GM23338 (cell line): ENCODE measurements around the gene PGAP6. TPM values are rescaled to one million over a fixed set of nuclear protein-coding genes. Genes with fewer than 3 reads are reported as not detected.

Experiments used
- ATAC-seq: fragments of 200-7000 bp; cut with Tn5 transposase; 3 replicates; pipeline ENCODE4 v1.9.1; 2020
- DNase-seq: peaks from one replicate; pipeline ENCODE4 v3.0.0-alpha.2; 2015; ENCODE audit warnings: low spot score
- H2AFZ ChIP-seq: fragments of 200-600 bp; sonication (generic); 2 replicates; pipeline ENCODE4 v1.8.0; 2016; ENCODE audit warnings: antibody characterized with exemption, mild to moderate bottlenecking, moderate library complexity
- H3F3A ChIP-seq: fragments of 200-600 bp; sonication (generic); replicated peaks from 2 replicates; pipeline ENCODE4 v1.8.0; 2017; ENCODE audit warnings: antibody characterized with exemption, mixed run types, low read depth
- H3K27ac ChIP-seq: fragments of 200-600 bp; sonication (generic); 2 replicates; pipeline ENCODE4 v1.6.1; 2016; ENCODE audit warnings: low read depth
- H3K27me3 ChIP-seq: fragments of 200-600 bp; sonication (generic); 2 replicates; pipeline ENCODE4 v1.8.0; 2016; ENCODE audit warnings: mild to moderate bottlenecking, mixed run types, moderate library complexity; ENCODE audit not compliant: insufficient read depth
- H3K36me3 ChIP-seq: fragments of 200-600 bp; sonication (generic); 2 replicates; pipeline ENCODE4 v1.8.0; 2016; ENCODE audit warnings: mild to moderate bottlenecking; ENCODE audit not compliant: insufficient read depth
- H3K4me1 ChIP-seq: fragments of 200-600 bp; sonication (generic); 2 replicates; pipeline ENCODE4 v1.8.0; 2016; ENCODE audit warnings: mild to moderate bottlenecking, moderate library complexity; ENCODE audit not compliant: insufficient read depth
- H3K4me2 ChIP-seq: fragments of 200-600 bp; sonication (generic); 2 replicates; pipeline ENCODE4 v1.7.1; 2017; ENCODE audit warnings: mixed run types
- H3K4me3 ChIP-seq: fragments of 200-600 bp; sonication (generic); 2 replicates; pipeline ENCODE4 v1.6.1; 2016; ENCODE audit warnings: mixed run types
- H3K79me2 ChIP-seq: fragments of 200-600 bp; sonication (generic); replicated peaks from 2 replicates; pipeline ENCODE4 v1.8.0; 2017; ENCODE audit warnings: mild to moderate bottlenecking; ENCODE audit not compliant: insufficient read depth
- H3K9me2 ChIP-seq: fragments of 200-600 bp; sonication (generic); 2 replicates; pipeline ENCODE4 v1.8.0; 2017; ENCODE audit not compliant: insufficient read depth
- H4K20me1 ChIP-seq: fragments of 200-600 bp; sonication (generic); replicated peaks from 2 replicates; pipeline ENCODE4 v1.8.0; 2017; ENCODE audit warnings: mild to moderate bottlenecking; ENCODE audit not compliant: insufficient read depth
- H3K27ac Mint-ChIP-seq: 2 replicates; pipeline ENCODE4 v1.8.0; 2020; ENCODE audit warnings: inconsistent platforms, mild to moderate bottlenecking, moderate library complexity, mixed read lengths
- H3K27me3 Mint-ChIP-seq: 3 replicates; pipeline ENCODE4 v1.8.0; 2022; ENCODE audit warnings: low read depth, mild to moderate bottlenecking, moderate library complexity, mixed read lengths, inconsistent platforms; ENCODE audit not compliant: insufficient read depth, poor library complexity
- H3K36me3 Mint-ChIP-seq: 3 replicates; pipeline ENCODE4 v1.8.0; 2021; ENCODE audit warnings: low read depth, mild to moderate bottlenecking, inconsistent platforms, moderate library complexity, mixed read lengths
- H3K4me1 Mint-ChIP-seq: 3 replicates; pipeline ENCODE4 v1.8.0; 2020; ENCODE audit warnings: mild to moderate bottlenecking, inconsistent platforms, mixed read lengths
- H3K4me3 Mint-ChIP-seq: 3 replicates; pipeline ENCODE4 v1.8.0; 2021; ENCODE audit warnings: moderate library complexity, mild to moderate bottlenecking, inconsistent platforms, mixed read lengths
- H3K9me3 Mint-ChIP-seq: 3 replicates; pipeline ENCODE4 v1.8.0; 2020; ENCODE audit warnings: moderate library complexity, mild to moderate bottlenecking, inconsistent platforms, mixed read lengths
- CREB1 ChIP-seq: fragments of 250-450 bp; sonication (Bioruptor Pico); IDR thresholded peaks from 2 replicates; pipeline ENCODE4 v1.5.0; 2020; ENCODE audit warnings: low read depth, mild to moderate bottlenecking, moderate library complexity
- CTCF ChIP-seq, 2 experiments: fragments of 200-600 bp in 1 of 2; sonication (generic) in 1 of 2; conservative IDR thresholded peaks; 2 replicates each; pipeline versions ENCODE4 v1.5.1 to v1.6.1; 2016 to 2017; ENCODE audit warnings: antibody characterized with exemption in 2 of 2, low read depth in 2 of 2, mild to moderate bottlenecking in 2 of 2, moderate library complexity in 1 of 2
- ETS1 ChIP-seq: IDR thresholded peaks from 2 replicates; pipeline ENCODE4 v1.6.1; 2016; ENCODE audit warnings: antibody characterized with exemption
- EZH2 ChIP-seq: fragments of 200-600 bp; sonication (generic); IDR thresholded peaks from one replicate; pipeline ENCODE4 v1.8.0; 2017; ENCODE audit warnings: antibody characterized with exemption, mild to moderate bottlenecking, low read depth; ENCODE audit not compliant: unreplicated experiment
- EZH2phosphoT487 ChIP-seq: fragments of 200-600 bp; sonication (generic); IDR thresholded peaks from one replicate; pipeline ENCODE4 v1.8.1; 2018; ENCODE audit warnings: antibody characterized with exemption; ENCODE audit not compliant: unreplicated experiment
- JUNB ChIP-seq: IDR thresholded peaks from one replicate; pipeline ENCODE4 v1.6.1; 2016; ENCODE audit warnings: antibody characterized with exemption; ENCODE audit not compliant: unreplicated experiment
- NANOG ChIP-seq: IDR thresholded peaks from 2 replicates; pipeline ENCODE4 v1.6.1; 2016; ENCODE audit warnings: antibody characterized with exemption, borderline replicate concordance
- POLR2AphosphoS5 ChIP-seq: IDR thresholded peaks from 2 replicates; pipeline ENCODE4 v1.6.1; 2016; ENCODE audit warnings: antibody characterized with exemption, low read depth
- REST ChIP-seq: IDR thresholded peaks from one replicate; pipeline ENCODE4 v1.6.1; 2018; ENCODE audit warnings: antibody characterized with exemption; ENCODE audit not compliant: unreplicated experiment
- STAT1 ChIP-seq: IDR thresholded peaks from one replicate; pipeline ENCODE4 v1.6.1; 2016; ENCODE audit warnings: antibody characterized with exemption; ENCODE audit not compliant: unreplicated experiment
- ZNF114 ChIP-seq: fragments of 250-450 bp; sonication (Bioruptor Pico); IDR thresholded peaks from 2 replicates; pipeline ENCODE4 v1.5.0; 2020; ENCODE audit warnings: mild to moderate bottlenecking, moderate library complexity
- ZNF331 ChIP-seq: fragments of 250-450 bp; sonication (Bioruptor Pico); IDR thresholded peaks from 2 replicates; pipeline ENCODE4 v1.5.0; 2020; ENCODE audit warnings: low read depth, mild to moderate bottlenecking, moderate library complexity
- ZNF462 ChIP-seq: fragments of 250-450 bp; sonication (Bioruptor Pico); IDR thresholded peaks from 2 replicates; pipeline ENCODE4 v1.5.0; 2020; ENCODE audit warnings: mild to moderate bottlenecking, moderate library complexity
- polyA plus RNA-seq: library from polyadenylated mRNA; unstranded; fragments of >200 nt; fragmentation: Nextera tagmentation; extraction: Ambion mirVana; gene quantifications from 2 replicates; pipeline ENCODE4 v1.2.1, GENCODE V29; 2016
- total RNA-seq: library from RNA; depleted of rRNA; stranded (reverse); fragments of >200 nt; shearing (Covaris generic); gene quantifications from 2 replicates; pipeline ENCODE4 v1.2.3, GENCODE V29; 2014

PGAP6 gene
- total and polyA plus RNA-seq, 2 experiments from 2014 or later, result 25.1 to 112 TPM

DNA sequence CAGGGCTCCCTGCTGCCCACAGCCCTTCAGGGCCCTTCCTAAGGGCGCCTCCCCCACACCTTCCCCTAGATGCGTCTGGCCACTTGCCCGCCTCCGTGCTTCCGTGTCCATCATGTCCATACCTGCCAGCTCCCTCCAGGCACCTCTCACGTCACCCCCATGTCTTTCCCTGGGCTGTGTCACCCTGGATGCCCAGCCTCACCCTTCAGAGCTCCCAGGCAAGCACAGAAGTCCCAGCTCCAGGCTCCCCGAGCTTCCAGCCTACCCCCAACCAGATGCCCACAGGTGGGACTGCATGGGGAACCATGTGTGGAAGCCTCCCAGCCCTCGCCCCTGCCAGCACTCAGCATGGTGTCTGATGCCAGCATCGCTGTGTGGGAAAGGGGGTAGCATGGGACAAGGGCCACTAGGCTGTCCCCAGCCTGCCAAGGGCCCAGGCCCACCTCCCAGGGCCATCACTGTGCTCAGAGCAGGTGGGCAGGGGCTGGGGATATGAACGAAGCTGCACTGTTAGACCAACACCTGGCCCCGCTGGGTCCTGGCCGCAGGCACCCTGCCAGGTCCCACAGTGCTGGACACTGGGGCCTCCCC lies 27.4 kb downstream of the PGAP6 start:
- Mint-ChIP-seq H3K9me3 (no peaks in the 10 kb centered on the region), H3K27me3 (peaks cover 3% of the 10 kb centered on the region), H3K4me3 (peak overlapping the region; percentile 12; the same call in 1 of the 3 replicates), H3K27ac (no peak overlapping the region), H3K4me1 (peaks cover 11% of the 10 kb centered on the region), H3K36me3 (peaks cover 9% of the 10 kb centered on the region)
- Histone ChIP-seq H2AFZ (no peak overlapping the region), H3K9me2 (no peaks in the 10 kb centered on the region), H3K4me1 (no peaks in the 10 kb centered on the region; the same call in 1 of the 2 replicates), H3K36me3 (no peaks in the 10 kb centered on the region), H3F3A (peaks cover 3% of the 10 kb centered on the region; the same call in 1 of the 2 replicates), H3K4me3 (no peak overlapping the region), H4K20me1 (peaks cover 19% of the 10 kb centered on the region), H3K4me2 (no peak overlapping the region), H3K79me2 (peaks cover 25% of the 10 kb centered on the region), H3K27me3 (no peaks in the 10 kb centered on the region), H3K27ac (no peak overlapping the region)
- DNase-seq, result no peak
- ATAC-seq, result no peak
- no peak for TF ChIP-seq NANOG
- TF ChIP-seq CTCF (conservative IDR thresholded peaks at IDR 0.05; ENCODE audit: low read depth in 2 of 2), result no peak
- TF ChIP-seq ZNF114, result no peak
- TF ChIP-seq EZH2, result no peak
- TF ChIP-seq ZNF331 (CRISPR knock-in tag), result no peak
- no peak for TF ChIP-seq ETS1
- TF ChIP-seq ZNF462 (CRISPR knock-in tag), result no peak
- no peak for TF ChIP-seq REST
- TF ChIP-seq EZH2phosphoT487, result no peak
- no peak for TF ChIP-seq JUNB
- no peak for TF ChIP-seq CREB1 (CRISPR knock-in tag)
- TF ChIP-seq STAT1, result no peak
- no peak for TF ChIP-seq POLR2AphosphoS5
